Activated gamma-delta T cell treated with Interleukin-2 at 50 U/mL for 16 hours (primary cell): ENCODE data around the gene EFNB3.
A peak's percentile ranks its signal among the peaks of the same experiment; 100 is the strongest.

ENCODE experiments used
- DNase-seq: peaks from one replicate; pipeline ENCODE4 v3.0.0-alpha.2; 2020

EFNB3 gene

DNA sequence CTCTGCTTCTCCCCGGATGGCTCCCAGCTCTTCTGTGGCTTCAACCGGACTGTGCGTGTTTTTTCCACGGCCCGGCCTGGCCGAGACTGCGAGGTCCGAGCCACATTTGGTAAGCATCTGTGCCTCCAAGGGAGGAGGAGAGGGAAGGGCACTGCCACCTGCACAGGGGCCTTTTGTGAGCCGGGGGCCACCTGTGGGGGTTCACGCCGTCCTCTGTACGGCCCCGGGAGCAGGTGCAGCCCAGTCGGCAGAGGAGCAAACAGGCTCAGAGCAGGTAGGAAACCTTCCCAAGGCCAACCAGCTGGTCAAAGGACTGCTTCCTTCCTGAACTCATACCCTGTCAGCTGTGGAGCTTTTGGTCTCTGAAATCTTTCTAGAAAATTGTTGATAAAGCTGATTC lies 3.3 kb upstream of the EFNB3 start:
- DNase-seq = no peak

DNA sequence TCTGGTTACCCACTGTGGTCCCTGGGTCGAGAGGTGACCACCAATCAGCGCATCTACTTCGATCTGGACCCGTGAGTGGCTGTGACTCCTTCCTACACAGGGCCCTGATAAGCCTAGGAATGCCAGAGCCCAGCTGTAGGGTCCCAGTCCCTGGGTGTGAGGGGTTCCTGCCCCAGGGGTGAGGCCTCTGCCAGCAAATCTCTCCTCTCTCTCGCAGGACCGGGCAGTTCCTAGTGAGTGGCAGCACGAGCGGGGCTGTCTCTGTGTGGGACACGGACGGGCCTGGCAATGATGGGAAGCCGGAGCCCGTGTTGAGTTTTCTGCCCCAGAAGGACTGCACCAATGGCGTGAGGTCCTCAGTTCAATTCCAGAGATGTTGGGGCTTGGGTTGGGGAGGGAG lies 2.2 kb upstream of the EFNB3 start:
- DNase-seq = no peak

DNA sequence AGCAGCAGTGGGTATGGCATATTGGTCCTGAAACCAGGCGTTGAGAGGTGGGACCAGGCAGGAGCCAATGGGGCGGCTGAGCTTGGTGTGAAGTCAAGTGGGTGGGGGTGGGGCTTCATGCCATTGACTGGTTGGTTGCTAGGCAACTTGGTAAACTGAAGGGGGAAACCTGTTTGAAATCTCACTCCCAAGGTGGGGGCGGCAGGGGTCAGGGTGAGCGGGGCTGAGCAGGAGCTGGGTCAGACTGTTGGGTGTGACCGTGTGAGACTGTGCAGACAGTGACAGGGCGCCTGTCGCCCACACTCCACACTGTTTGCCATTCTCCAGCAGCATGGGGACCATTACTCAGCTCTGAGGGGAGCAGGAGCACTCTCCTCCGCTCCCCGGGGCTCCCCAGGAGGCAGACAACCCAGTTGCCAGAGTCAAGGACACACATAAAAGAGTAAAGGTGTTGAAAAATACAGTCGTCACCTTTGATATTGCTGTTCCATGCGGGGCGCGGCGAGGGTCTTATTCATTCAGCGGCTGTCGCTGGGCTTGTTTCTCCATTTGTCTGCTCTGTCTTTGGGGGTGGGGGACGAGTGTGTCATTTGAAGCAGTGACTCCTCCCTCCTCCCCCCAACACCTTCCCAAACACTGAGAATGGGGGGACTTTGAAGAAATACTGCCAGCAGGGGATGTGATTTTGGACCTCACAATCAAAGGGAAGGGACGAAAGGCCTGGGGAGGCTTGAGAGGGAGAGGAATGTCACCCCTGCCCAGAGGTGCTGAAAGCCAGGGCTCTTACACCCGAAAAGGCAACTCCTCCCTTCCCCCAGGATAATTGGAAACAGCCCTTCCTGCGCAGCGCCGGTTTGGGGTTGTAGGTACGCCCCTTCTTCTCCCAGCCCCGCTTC lies 1.2 kb upstream of the EFNB3 start:
- DNase-seq = no peak

DNA sequence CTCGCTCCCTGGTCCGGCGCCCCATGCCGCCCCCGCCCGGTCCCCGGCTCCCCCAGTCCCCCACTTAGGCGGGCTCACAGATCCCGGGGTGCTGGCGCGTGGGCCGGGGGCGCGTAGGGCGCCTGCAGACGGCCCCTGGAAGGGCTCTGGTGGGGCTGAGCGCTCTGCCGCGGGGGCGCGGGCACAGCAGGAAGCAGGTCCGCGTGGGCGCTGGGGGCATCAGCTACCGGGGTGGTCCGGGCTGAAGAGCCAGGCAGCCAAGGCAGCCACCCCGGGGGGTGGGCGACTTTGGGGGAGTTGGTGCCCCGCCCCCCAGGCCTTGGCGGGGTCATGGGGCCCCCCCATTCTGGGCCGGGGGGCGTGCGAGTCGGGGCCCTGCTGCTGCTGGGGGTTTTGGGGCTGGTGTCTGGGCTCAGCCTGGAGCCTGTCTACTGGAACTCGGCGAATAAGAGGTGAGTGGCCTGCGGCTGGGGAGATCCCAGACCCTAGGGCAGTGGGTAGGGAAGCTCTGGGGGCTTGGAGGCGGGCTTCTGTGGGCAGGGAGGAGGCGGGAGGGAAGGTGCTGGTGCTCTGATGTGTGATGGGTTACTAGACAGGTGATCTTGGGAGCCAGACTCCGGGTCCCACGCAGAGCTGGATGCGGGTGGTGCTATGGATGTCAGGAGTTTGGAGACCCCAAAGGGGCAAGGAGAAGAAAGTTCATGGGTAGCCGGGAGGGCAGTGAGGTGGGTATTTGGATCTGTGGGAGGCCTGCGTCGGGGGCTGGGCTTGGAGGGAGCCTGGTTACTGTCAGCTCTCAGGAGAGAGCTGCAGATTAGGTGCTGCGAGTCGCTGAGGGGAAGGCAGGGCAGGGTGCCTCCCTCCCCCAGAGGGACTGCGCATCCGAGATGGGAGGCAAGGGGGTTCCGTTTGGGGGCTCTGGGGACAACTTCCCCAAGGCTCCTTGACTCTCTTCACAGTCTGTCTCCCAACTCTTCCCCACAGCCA lies 560 bp downstream of the EFNB3 start:
- no peak for DNase-seq

DNA sequence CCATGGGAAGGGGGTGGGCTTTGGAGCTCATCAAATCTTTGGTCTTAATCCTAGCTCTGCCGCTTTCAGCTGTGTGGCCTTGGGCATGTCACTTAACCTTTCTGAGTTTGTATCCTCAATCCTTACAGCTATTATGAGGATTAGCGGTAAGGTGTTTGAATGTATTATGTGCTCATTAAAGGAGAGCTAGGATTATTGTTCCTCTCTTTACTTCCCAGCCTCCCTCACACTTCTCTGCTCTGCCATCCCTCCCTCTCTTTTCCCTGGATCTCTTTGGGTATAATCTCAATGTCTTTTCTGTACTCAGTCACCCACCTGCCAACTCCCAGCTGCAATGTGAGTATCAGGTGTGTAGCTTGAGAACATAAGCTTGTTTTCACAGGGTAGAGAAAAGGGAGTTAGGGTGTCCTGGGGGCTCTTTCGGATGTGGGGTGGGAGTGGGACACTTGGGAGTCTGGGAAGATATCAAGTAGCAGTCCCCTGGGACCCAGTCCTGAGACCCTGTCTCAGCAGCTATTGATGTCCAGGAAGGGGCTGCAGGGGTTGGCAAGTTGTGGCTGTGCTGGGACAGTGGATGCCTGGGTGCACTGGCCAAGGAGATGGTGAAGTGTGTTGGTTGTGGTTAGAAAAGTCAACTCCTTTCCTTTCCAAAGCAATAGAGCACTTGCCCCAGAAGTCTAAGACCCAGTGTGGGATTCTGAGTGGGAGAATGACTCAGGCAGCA lies 1.8 kb downstream of the EFNB3 start:
- no peak for DNase-seq

DNA sequence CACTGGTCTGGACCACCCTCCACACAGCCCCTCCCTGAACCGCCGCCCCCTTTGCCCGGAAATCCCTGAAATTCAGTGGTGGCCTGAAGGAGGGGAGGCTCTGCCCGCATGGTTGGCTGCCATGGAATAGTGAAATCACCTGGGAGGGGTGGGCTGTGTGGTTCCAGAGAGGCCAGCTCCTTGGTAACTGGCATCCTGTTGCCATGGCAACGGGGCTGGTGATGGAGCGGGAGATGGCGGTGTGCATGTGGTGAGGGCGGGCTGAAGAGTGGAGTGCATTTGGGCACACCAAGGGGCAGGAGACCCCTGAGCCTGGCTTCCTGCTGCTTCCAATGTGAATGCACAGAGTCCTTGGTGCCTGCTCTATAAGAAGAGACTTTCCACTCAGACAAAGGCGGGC lies 2.4 kb downstream of the EFNB3 start:
- DNase-seq = no peak

DNA sequence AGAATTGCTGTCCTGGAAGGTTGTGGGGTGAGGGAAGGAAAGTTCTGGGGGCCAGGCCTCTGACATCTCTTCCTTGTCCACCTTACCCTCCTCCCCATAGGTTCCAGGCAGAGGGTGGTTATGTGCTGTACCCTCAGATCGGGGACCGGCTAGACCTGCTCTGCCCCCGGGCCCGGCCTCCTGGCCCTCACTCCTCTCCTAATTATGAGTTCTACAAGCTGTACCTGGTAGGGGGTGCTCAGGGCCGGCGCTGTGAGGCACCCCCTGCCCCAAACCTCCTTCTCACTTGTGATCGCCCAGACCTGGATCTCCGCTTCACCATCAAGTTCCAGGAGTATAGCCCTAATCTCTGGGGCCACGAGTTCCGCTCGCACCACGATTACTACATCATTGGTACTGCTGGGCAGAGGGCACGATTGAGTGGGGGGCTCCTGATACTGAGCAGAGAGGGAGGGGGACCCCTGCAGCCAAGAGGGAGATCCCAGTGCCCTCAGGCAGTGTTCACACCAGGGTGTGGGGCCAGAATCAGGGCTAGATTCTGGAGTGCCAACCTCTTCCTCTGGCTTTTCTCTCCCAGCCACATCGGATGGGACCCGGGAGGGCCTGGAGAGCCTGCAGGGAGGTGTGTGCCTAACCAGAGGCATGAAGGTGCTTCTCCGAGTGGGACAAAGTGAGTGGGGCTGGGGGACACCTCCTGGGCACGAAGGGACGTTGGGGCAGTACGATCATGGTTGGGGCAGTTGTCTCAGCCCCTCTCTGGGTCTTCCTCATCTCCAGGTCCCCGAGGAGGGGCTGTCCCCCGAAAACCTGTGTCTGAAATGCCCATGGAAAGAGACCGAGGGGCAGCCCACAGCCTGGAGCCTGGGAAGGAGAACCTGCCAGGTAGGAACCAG lies 3.1 kb downstream of the EFNB3 start:
- no peak for DNase-seq

DNA sequence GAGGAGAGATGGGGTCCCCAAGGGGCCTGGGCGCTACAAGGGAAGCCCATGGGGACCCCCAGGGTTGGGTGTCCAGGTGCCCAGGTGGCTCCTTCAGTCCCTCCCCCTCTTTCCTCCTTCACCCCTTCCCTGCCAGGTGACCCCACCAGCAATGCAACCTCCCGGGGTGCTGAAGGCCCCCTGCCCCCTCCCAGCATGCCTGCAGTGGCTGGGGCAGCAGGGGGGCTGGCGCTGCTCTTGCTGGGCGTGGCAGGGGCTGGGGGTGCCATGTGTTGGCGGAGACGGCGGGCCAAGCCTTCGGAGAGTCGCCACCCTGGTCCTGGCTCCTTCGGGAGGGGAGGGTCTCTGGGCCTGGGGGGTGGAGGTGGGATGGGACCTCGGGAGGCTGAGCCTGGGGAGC lies 4.0 kb downstream of the EFNB3 start:
- no peak for DNase-seq

DNA sequence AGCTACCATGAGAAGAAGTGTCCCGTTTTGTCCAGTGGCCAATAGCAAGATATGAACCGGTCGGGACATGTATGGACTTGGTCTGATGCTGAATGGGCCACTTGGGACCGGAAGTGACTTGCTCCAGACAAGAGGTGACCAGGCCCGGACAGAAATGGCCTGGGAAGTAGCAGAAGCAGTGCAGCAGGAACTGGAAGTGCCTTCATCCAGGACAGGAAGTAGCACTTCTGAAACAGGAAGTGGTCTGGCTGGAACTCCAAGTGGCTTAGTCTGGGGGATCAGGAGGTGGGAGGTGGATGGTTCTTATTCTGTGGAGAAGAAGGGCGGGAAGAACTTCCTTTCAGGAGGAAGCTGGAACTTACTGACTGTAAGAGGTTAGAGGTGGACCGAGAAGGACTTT lies 5.3 kb downstream of the EFNB3 start:
- DNase-seq = no peak

DNA sequence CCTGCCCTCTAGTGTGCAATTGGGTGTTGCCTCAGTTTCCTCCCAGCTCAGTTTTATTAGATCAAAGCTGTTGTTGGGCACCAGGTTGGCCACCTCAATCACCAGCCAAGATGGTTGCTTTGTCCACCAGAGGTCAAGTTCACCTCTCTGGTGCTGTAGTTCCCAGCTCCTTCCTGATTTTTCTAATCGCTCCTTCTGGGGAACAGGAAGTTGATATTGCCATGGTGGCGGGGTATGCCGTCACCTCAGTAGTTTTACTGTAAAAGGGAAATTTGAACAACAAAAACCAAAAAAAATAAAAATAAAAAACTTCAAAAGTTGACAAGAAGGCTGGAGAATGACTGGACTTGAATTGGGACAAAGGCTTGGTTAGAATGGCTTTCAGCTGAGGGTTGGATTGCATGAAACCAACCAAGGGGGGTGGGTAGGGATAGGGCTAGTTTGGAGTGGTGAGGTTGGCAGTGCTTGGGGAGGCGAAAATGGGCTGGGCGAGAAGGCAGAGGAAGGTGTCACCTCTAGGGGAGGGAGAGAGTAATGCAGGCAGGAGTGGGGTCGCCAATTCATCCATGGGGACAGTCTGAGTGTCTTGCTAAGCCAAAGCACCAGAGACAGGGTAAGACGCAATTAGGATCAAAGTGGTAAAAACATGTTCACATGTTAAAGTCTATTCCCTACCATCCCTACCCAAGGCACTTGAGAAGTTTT lies 6.2 kb downstream of the EFNB3 start:
- DNase-seq = no peak

DNA sequence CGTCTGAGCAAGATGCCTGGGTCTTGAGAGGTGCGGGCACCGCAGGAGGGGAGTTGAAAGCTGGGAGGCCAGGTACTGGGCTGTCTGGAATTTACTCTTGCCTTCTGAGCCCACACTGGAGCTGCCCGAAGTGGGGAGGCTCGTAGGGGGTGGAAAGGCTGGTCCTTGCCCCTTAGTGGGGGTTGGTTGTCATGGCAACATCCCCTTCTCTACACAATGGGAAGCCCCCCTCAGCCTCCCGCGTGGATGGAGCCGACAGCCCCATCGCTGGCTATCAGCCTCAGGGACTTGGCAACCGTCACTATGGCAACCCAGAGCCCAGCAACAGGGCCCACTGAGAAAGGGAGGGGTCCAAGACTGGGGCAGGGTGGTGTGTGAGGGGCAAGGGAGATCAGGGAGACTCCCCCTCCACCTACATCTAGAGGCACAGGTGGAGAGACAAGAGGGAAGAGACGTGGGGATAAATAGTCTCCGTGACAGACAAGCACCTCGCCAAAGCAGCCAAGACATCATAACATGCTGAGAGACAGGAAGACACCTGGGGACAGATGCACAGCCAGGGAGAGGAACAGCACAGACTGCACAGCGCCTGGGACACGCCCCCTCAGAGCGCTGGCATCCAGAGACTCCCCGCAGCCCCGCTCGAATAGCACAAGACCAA lies 7.2 kb downstream of the EFNB3 start:
- no peak for DNase-seq

DNA sequence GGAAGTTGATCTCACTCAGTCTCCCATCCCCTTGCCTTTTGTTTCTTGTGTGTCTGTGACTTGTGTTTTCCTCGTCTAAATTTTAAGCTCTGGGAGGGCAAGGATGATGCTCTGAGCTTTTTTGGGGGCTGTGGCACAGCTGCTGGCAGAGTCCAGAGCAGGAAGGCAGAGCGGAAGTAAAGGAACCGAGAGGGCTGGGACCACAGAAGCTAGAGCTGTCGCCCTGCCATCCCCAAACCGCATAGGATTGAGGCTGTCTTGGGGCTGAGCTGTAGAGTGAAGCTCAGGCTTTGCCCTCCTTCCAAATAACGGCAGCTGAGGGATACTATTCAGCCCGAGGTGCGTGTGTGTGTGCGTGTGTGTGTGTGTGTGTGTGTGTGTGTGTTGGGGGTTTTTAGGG lies 8.8 kb downstream of the EFNB3 start:
- no peak for DNase-seq

DNA sequence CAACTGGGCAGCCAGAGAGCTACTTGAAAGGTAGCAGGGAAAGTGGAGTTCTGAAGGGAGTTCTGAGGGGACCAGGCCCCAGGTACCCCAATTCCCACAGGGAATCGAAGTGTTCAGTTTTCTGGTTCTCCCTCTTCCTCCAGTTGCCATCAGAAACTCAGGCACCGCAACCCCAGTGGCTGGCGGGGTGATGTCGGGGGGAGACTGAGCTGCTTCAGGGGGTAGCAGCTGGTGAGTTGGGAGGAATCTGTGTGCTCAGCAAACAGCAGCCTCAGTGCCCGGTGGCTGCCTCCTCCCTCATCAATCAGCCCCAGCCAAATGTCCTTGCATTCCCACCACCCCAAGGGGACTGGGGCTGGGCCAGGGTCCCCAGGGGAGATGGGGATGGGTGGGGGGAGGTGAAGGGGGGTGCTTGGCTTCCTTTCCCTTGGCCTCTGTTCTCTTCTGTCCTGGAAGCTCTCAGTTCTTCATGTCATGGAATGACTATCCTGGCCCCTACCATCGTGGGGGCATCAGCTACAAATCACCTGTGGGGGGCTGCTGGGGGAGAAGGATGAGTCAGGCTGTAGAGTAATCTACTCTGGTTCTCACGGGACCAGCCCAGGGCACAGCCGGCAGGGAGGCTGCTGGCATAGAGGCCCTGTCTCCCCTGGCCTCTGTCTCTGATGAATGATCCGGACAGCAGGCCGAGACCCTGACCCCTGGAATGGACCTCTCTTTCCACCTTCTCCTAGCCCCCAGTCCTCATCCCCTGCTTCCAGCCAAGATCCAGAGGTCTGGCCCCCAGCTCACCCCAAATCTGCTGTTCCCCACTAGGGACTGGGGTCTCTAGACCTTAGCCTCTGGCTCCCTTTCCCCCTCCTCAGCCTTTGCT lies 10.0 kb downstream of the EFNB3 start:
- DNase-seq = no peak

DNA sequence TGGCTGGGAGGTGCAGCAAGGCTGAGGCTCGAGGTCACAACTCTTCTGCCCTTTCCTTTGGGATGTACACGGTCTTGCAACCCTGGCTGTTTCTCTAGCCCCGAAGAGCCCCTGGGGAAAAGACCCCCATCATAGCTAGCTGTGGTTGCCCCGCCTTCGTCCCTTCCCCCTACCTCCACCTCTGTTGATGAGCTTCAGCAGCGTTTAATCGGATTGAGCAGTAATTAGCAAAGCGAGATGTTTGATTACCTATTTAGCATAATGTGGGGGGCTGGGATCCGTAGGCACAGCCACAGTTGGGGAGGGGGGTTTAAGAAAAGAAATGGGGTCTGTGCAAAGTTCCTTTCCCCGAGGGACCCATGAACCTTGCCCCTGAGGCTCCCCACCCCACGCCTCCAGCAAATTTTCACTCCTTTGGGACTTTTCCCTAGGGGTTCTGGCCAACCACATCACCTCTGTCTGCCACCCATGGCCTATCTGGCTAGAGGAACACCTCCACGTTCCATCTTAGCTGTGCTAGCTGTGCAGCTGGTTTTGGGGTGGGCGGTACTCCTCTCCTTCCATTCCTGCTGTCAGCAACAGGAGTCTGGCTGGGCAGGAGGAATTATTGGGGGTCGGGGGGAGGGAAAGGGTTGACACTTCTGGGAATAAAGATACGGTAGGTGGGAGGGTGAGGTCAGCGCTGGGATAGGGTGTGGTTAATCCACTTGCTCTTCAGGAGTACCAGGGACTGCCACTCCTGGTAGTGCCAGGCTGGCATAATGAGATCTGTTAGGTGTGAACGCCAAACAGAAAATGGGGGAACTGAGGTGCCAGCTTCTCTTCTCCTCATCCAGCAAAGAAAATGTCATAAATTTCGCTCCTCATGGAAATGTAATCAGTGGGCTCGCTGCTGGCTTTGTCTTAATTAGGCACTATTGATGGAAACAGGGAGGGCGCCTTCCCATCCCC lies 11.2 kb downstream of the EFNB3 start:
- no peak for DNase-seq

DNA sequence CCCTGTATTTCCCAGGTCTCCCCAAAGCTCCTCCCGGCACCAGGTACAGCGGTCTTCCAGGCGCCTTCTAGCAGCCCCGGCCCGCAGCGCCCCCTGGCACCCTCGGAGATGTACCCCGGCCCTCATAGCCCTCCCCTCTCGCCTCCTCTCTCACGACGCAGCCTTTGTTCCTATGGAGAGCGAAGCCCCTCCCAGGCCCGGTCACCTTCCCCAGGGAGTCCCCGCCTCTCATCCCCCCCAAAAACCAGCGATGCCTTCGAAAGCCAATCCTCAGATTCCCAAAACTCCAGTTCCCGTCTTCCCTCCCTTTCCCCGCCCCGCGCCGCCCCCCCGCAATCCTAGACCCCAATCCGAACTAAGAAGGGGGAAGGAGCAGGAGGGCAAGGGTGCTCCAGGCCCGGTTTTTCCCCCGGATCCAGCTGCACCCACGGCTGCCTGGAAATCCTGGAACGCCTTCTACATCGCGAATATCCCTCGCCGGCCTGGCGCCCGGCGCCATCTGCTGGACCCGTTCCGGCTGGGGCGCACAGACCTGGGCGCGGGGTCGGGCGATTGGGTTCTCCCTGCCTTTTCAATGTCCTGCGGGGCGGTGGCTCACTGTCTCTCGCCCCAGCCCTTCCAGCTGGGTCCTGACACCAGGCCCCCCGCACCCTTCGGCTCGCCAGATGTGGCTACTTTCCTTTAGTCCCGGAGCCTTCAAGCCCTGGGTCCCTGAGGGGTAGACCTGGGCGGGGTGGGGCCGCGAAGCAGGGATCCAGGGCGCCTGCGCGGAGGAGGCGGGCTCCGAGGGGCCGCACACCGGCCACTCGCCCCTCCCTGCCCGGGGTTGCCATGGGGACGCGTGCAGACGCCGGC lies 12.1 kb downstream of the EFNB3 start, which contains the start of gene DNAH2:
Gene DNAH2, plus strand, starts transcription at position 844 of the 855 bp plus-strand sequence. CDS start 1,991 bp downstream, outside the sequence.
- peak; percentile 34 for DNase-seq

DNA sequence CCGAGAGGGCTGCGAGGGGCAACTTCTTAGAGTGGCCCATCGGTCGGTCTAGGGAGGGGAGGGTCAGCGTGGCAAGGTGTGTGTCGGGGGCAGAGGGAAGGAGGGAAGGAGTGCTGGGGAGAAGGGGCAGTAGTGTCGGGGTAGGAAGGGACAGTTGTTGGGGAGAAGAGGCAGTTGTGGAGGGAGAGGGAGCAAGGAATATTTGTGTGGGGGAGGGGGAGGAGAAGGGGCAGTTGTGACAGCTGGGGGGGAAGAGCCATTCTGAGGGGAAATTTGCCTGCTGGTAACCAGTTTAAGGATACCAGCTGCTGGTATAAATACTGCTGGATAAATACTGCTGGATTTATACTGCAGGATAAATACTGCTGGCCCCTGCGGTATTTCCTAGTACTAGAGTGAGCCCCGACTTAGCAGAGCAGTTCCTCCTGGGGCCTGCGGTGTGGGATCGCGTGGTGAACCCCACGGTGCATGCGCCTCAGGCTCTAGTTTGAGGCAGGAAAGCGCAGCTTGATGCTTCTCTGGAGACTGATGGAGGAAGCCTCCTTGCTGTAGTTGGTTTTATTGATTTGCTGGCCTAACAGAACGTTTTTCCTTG lies 12.9 kb downstream of the EFNB3 start:
- DNase-seq = no peak

DNA sequence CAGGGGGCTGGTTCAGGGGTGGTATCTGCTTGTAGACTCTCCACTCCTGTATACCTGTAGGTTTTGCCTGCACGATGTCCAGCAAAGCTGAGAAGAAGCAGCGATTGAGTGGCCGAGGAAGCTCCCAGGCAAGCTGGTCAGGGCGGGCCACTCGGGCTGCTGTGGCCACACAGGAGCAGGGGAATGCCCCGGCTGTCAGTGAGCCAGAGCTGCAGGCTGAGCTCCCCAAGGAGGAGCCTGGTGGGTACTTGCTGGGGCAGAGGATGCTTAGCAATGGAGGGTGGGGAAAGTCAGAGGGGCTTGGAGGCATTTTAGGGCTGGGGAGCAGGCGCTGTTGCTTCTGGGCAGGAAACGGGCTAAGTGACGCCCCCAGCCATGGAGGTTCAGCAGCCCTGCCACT lies 14.7 kb downstream of the EFNB3 start:
- no peak for DNase-seq
